ENCODE data around the gene KRTAP2-3. TPM values are rescaled to one million over a fixed set of nuclear protein-coding genes. Genes with fewer than 3 reads are reported as not detected.
A peak's percentile ranks its signal among the peaks of the same experiment; 100 is the strongest.
"Not testable (repeated sequence)": the region's sequence is repeated elsewhere in the genome, so short reads cannot be mapped to it uniquely, and the experiment has no call there.

KRTAP2-3 gene, protein sequence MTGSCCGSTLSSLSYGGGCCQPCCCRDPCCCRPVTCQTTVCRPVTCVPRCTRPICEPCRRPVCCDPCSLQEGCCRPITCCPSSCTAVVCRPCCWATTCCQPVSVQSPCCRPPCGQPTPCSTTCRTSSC
- not detected for total RNA-seq
- not detected for total RNA-seq (2013)
- 0 reads per million in 29 experiments for total RNA-seq

- H3K9me3 Mint-ChIP-seq: peaks cover 0 to 3% (median 0%) of the 10 kb centered on the region in 3 donors
- no peak within 1 kb of the TSS for H3K4me3 Mint-ChIP-seq
- H3K4me1 Mint-ChIP-seq: peaks cover 0 to 4% (median 0%) of the 10 kb centered on the region in 3 donors
- H3K27ac Mint-ChIP-seq: no peak within 1 kb of the TSS
- POLR2A ChIA-PET: interaction anchor here in 1 of 2 donors (0.7 kb wide), 1 partner anchor 10 kb away, joined by 4 read pairs; no protein-coding TSS in a partner anchor
- Histone ChIP-seq H3K36me3 (ENCODE audit: control insufficient read depth in 2 of 2, extremely low read depth in 1 of 2, insufficient read depth in 1 of 2, low read length in 1 of 2) (no peaks in the 10 kb centered on the region), H3K27me3 (replicated peaks in 1 of 2; ENCODE audit: control insufficient read depth in 2 of 2, extremely low read depth in 1 of 2, insufficient read depth in 2 of 2, low read length in 1 of 2) (peaks cover 7 to 8% of the 10 kb centered on the region in 2 experiments), H3K27ac (ENCODE audit: low read length) (no peak within 1 kb of the TSS), H3K4me3 (ENCODE audit: control insufficient read depth in 1 of 2, extremely low read depth in 1 of 2, low read length in 1 of 2) (no peak within 1 kb of the TSS), H3K9me3 (no peaks in the 10 kb centered on the region), H3K4me1 (ENCODE audit: control insufficient read depth in 1 of 2, extremely low read depth in 1 of 2, insufficient read depth in 2 of 2, low read length in 2 of 2) (no peaks in the 10 kb centered on the region)
- peaks cover 41 to 53% of the 10 kb centered on the region in 2 donors for H3K27me3 Mint-ChIP-seq
- 71% methylated on average over 4 of the region's 6 CpGs for WGBS (ENCODE audit: insufficient coverage)
- H3K36me3 Mint-ChIP-seq: no peaks in the 10 kb centered on the region
- ATAC-seq (replicated peaks in 1 of 4): no peak
- DNase-seq: no peak
- CTCF ChIA-PET: no interaction called here
Observed at GRCh38 chr17:41060052-41060604, at the start of gene KRTAP2-3. Gene KRTAP2-3, minus strand, starts transcription at chr17:41060114. Its CDS starts 64 bp downstream, at chr17:41060050.

- H3K27ac ChIP-seq (ENCODE audit: low read length); H3K4me1 ChIP-seq (ENCODE audit: control insufficient read depth in 1 of 2, extremely low read depth in 1 of 2, insufficient read depth in 2 of 2, low read length in 2 of 2); H3K27me3 ChIP-seq (replicated peaks in 1 of 2; ENCODE audit: control insufficient read depth in 2 of 2, extremely low read depth in 1 of 2, insufficient read depth in 2 of 2, low read length in 1 of 2); ATAC-seq (replicated peaks in 1 of 4); H3K36me3 Mint-ChIP-seq; POLR2A ChIA-PET; DNase-seq; H3K4me3 ChIP-seq (ENCODE audit: control insufficient read depth in 1 of 2, extremely low read depth in 1 of 2, low read length in 1 of 2); CTCF ChIA-PET; H3K36me3 ChIP-seq (ENCODE audit: control insufficient read depth in 2 of 2, extremely low read depth in 1 of 2, insufficient read depth in 1 of 2, low read length in 1 of 2); H3K27ac Mint-ChIP-seq; H3K4me1 Mint-ChIP-seq; H3K4me3 Mint-ChIP-seq; H3K9me3 ChIP-seq: not testable (repeated sequence)
- H3K9me3 Mint-ChIP-seq: peaks cover 0 to 11% (median 0%) of the 10 kb centered on the region in 3 donors
- WGBS (ENCODE audit: insufficient coverage): no CpG with 5 or more reads among the region's 1 CpG
- H3K27me3 Mint-ChIP-seq: peaks cover 5 to 10% of the 10 kb centered on the region in 2 donors
Observed at GRCh38 chr17:41108728-41109386, 48.9 kb upstream of the KRTAP2-3 start.

- H3K4me1 ChIP-seq (ENCODE audit: control insufficient read depth in 1 of 2, extremely low read depth in 1 of 2, insufficient read depth in 2 of 2, low read length in 2 of 2): no peaks in the 10 kb centered on the region
- WGBS (ENCODE audit: insufficient coverage): no CpG with 5 or more reads among the region's 1 CpG
Observed at GRCh38 chr17:41107941-41108450, 48.1 kb upstream of the KRTAP2-3 start.

GRCh38 chr17:41105347-41105746 lies 45.4 kb upstream of the KRTAP2-3 start, which contains the start of gene KRTAP4-9:
Gene KRTAP4-9, plus strand, starts transcription at chr17:41105389. Its CDS starts 0 bp downstream, at chr17:41105389.
- DNase-seq; H3K36me3 ChIP-seq (ENCODE audit: control insufficient read depth in 2 of 2, extremely low read depth in 1 of 2, insufficient read depth in 1 of 2, low read length in 1 of 2); CTCF ChIA-PET; H3K9me3 Mint-ChIP-seq; H3K27me3 ChIP-seq (replicated peaks in 1 of 2; ENCODE audit: control insufficient read depth in 2 of 2, extremely low read depth in 1 of 2, insufficient read depth in 2 of 2, low read length in 1 of 2); H3K4me3 ChIP-seq (ENCODE audit: control insufficient read depth in 1 of 2, extremely low read depth in 1 of 2, low read length in 1 of 2); H3K4me1 ChIP-seq (ENCODE audit: control insufficient read depth in 1 of 2, extremely low read depth in 1 of 2, insufficient read depth in 2 of 2, low read length in 2 of 2); ATAC-seq (replicated peaks in 1 of 4); H3K36me3 Mint-ChIP-seq; H3K27ac ChIP-seq (ENCODE audit: low read length); H3K9me3 ChIP-seq; H3K4me3 Mint-ChIP-seq; POLR2A ChIA-PET; H3K27me3 Mint-ChIP-seq: not testable (repeated sequence)
- 74% methylated on average over 9 of the region's 10 CpGs for WGBS (ENCODE audit: insufficient coverage)
- H3K4me1 Mint-ChIP-seq: peaks cover 3 to 12% (median 8%) of the 10 kb centered on the region in 3 donors
- H3K27ac Mint-ChIP-seq: peak within 1 kb of the TSS in 1 of 2 donors; percentile 41

More at GRCh38 chr17:41107941-41108450, 48.1 kb upstream of the KRTAP2-3 start:
- ChIA-PET CTCF (no interaction called here), POLR2A (no interaction called here)
- H3K4me3 ChIP-seq (ENCODE audit: control insufficient read depth in 1 of 2, extremely low read depth in 1 of 2, low read length in 1 of 2): no peak overlapping the region
- no peaks in the 10 kb centered on the region for H3K27me3 ChIP-seq (replicated peaks in 1 of 2; ENCODE audit: control insufficient read depth in 2 of 2, extremely low read depth in 1 of 2, insufficient read depth in 2 of 2, low read length in 1 of 2)
- Mint-ChIP-seq H3K4me3 (no peak overlapping the region), H3K9me3 (peaks cover 0 to 11% (median 0%) of the 10 kb centered on the region in 3 donors), H3K36me3 (peaks cover 6% of the 10 kb centered on the region), H3K27ac (no peak overlapping the region), H3K27me3 (peaks cover 5 to 10% of the 10 kb centered on the region in 2 donors), H3K4me1 (peaks cover 3 to 10% (median 6%) of the 10 kb centered on the region in 3 donors)
- DNase-seq (no peak), ATAC-seq (replicated peaks in 1 of 4) (no peak)
- H3K9me3 ChIP-seq: no peaks in the 10 kb centered on the region
- H3K36me3 ChIP-seq (ENCODE audit: control insufficient read depth in 2 of 2, extremely low read depth in 1 of 2, insufficient read depth in 1 of 2, low read length in 1 of 2): no peaks in the 10 kb centered on the region
- no peak overlapping the region for H3K27ac ChIP-seq (ENCODE audit: low read length)

- H3K4me3 Mint-ChIP-seq; H3K36me3 ChIP-seq (ENCODE audit: control insufficient read depth in 2 of 2, extremely low read depth in 1 of 2, insufficient read depth in 1 of 2, low read length in 1 of 2); H3K9me3 Mint-ChIP-seq; DNase-seq; H3K4me3 ChIP-seq (ENCODE audit: control insufficient read depth in 1 of 2, extremely low read depth in 1 of 2, low read length in 1 of 2); H3K36me3 Mint-ChIP-seq; H3K27ac Mint-ChIP-seq; H3K27me3 Mint-ChIP-seq; ATAC-seq (replicated peaks in 1 of 4); POLR2A ChIA-PET; H3K27ac ChIP-seq (ENCODE audit: low read length); H3K4me1 ChIP-seq (ENCODE audit: control insufficient read depth in 1 of 2, extremely low read depth in 1 of 2, insufficient read depth in 2 of 2, low read length in 2 of 2); H3K9me3 ChIP-seq; CTCF ChIA-PET; H3K27me3 ChIP-seq (replicated peaks in 1 of 2; ENCODE audit: control insufficient read depth in 2 of 2, extremely low read depth in 1 of 2, insufficient read depth in 2 of 2, low read length in 1 of 2): not testable (repeated sequence)
- WGBS (ENCODE audit: insufficient coverage): no CpG with 5 or more reads among the region's 2 CpGs
- H3K4me1 Mint-ChIP-seq: peaks cover 10 to 21% (median 16%) of the 10 kb centered on the region in 3 donors
Observed at GRCh38 chr17:41104386-41105038, 44.6 kb upstream of the KRTAP2-3 start.

DNA sequence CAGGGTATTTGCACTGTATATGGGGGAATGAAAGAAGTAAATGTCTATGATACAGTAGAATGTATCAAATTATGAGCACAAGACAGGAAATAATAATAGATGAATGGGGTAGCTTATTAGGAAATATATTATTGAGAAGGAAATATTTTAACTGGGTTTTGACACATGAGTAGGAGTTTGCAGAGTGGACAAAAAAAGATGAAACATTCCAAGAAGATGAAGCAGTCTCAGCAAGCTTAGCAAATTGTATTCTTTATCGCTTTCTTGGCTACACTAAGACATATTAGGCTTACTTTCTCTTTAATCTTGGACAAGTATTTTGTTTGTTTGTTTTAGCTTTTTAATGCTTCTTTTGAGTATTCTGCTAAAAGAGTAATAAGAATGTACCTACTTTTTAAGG lies 44.0 kb upstream of the KRTAP2-3 start:
- no peak overlapping the region for H3K27ac Mint-ChIP-seq
- no peaks in the 10 kb centered on the region for H3K9me3 Mint-ChIP-seq
- DNase-seq (no peak), ATAC-seq (replicated peaks in 1 of 4) (no peak)
- no CpG with 5 or more reads among the region's 1 CpG for WGBS (ENCODE audit: insufficient coverage)
- Histone ChIP-seq H3K4me1 (ENCODE audit: control insufficient read depth in 1 of 2, extremely low read depth in 1 of 2, insufficient read depth in 2 of 2, low read length in 2 of 2) (no peaks in the 10 kb centered on the region), H3K4me3 (ENCODE audit: control insufficient read depth in 1 of 2, extremely low read depth in 1 of 2, low read length in 1 of 2) (no peak overlapping the region), H3K27me3 (replicated peaks in 1 of 2; ENCODE audit: control insufficient read depth in 2 of 2, extremely low read depth in 1 of 2, insufficient read depth in 2 of 2, low read length in 1 of 2) (peaks cover 0 to 2% of the 10 kb centered on the region in 2 experiments), H3K36me3 (ENCODE audit: control insufficient read depth in 2 of 2, extremely low read depth in 1 of 2, insufficient read depth in 1 of 2, low read length in 1 of 2) (no peaks in the 10 kb centered on the region), H3K9me3 (no peaks in the 10 kb centered on the region), H3K27ac (ENCODE audit: low read length) (no peak overlapping the region)
- H3K27me3 Mint-ChIP-seq: peaks cover 5 to 6% of the 10 kb centered on the region in 2 donors
- H3K36me3 Mint-ChIP-seq: no peaks in the 10 kb centered on the region
- no peak overlapping the region for H3K4me3 Mint-ChIP-seq
- ChIA-PET POLR2A (no interaction called here), CTCF (no interaction called here)
- peaks cover 10 to 19% (median 16%) of the 10 kb centered on the region in 3 donors for H3K4me1 Mint-ChIP-seq

Data from T-cell (primary cell).